Hematopoietic multipotent progenitor cell treated with erythropoietin and hydrocortisone succinate and interleukin-3 and kit ligand, for 4 days (in vitro differentiated cells): Measurements from ENCODE around the gene THG1L.

Experiments
- DNase-seq: peaks from one replicate; pipeline ENCODE4 v3.0.0-alpha.2; 2015

THG1L gene

DNA sequence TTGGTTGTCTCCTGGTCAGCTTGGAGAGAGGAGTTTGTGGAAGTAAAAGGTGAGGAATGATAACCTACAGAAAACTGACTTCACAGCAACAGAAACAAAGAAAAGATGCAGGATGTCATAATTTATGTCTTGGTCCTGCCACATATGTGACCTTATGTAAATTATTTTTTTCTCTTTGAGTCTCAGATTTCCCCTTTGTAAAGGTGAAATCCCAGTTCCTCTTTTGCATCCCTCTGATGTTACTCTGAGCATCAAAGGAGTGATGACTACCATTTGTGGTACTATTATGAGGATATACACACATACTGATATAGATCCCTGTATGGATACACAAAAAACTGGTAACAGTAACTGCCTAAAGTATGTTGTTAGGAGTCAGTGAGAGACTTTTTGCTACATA lies 1.4 kb upstream of the THG1L start:
- no peak for DNase-seq

DNA sequence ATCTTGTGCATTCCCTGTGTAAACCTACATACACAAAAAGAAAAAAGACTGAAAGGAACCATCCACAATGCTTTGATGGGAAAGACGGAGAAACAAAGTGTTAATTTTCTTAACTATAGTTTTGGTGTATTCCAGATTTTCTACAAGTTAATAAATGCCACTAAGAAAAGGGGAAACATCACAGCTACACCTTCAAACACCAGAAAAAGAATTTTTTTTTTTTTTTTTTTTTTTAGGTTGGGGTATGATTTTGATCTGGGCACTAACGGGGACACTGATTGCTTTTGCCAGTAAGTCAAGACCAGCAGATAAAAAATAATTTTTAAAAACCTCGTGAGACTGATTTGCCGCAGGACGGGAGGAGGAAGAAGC lies 334 bp upstream of the THG1L start:
- no peak for DNase-seq

DNA sequence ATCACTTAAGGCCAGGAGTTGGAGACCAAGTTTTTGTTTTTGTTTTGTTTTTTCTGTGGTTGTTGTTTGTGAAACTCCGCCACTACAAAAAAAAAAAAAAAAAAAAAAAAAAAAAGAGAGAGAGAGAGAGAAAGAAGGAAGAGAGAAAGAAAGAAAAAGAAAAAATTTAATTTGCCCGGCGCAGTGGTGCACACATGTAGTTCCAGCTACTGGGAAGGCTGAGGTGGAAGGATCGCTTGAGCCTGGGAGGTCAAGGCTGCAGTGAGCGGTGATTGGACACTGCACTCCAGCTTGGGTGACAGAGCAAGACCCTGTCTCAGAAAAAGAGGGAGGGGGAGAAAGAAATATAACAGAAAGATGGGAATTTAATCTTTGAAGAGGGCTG lies 902 bp downstream of the THG1L start:
- DNase-seq: no peak

DNA sequence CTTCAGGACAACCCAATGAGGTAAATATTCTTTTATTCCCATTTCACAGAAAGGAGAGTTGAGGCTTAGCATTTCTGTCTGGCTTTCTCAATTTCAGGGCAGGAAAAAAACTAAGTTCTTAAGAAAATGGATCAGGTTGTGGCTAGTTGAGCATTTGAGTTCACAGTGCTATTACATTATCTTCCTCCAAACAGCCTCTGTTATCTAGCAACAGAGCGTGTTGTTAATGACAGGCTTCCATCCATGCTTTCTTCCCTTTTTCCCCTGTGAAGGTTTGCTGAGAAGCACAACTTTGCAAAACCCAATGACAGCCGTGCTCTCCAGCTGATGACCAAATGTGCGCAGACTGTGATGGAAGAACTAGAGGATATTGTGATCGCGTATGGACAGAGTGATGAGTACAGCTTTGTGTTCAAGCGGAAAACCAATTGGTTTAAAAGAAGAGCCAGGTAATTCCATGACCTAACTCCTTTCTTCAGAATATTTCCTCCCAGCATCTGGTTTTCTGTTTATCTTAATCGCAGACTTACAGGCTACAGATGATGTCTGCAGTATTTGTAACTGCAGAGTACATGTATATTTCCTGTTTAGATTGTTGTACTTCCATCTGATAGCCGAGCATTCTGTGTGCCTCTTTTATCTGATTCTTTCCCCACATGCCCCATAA lies 1.5 kb downstream of the THG1L start:
- DNase-seq: peak; percentile 79

DNA sequence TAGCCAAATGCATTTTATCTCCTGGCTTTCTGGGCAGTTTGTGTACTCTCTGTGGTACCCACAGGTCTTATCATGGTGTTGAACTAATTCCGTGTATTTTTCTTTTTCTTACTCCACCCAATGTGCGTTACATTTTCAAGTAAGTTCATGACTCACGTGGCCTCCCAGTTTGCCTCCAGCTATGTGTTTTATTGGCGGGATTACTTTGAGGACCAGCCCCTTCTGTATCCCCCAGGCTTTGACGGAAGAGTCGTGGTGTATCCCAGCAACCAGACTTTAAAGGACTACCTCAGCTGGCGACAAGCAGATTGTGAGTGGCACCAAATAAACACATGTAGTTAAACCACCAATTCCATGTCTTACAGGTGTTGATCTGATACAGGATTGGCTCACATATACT lies 3.2 kb downstream of the THG1L start:
- peak; percentile 45 for DNase-seq

DNA sequence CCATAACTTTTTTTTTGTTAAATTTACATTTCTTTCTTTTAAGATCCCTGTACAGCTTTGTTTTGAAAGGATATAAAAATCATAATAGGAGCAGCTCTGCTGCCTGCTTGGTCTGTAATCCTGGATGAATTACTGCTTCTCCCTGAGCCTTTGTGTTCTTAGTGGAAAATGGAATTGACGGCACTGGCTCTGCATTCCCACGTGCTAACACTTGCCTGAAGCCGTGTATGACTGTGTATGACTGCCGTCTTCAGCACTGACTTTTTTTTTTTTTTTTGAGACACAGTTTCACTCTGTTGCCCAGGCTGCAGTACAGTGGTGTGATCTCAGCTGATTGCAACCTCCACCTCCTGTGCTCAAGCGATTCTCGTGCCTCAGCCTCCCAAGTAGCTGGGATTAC lies 4.8 kb downstream of the THG1L start:
- no peak for DNase-seq

DNA sequence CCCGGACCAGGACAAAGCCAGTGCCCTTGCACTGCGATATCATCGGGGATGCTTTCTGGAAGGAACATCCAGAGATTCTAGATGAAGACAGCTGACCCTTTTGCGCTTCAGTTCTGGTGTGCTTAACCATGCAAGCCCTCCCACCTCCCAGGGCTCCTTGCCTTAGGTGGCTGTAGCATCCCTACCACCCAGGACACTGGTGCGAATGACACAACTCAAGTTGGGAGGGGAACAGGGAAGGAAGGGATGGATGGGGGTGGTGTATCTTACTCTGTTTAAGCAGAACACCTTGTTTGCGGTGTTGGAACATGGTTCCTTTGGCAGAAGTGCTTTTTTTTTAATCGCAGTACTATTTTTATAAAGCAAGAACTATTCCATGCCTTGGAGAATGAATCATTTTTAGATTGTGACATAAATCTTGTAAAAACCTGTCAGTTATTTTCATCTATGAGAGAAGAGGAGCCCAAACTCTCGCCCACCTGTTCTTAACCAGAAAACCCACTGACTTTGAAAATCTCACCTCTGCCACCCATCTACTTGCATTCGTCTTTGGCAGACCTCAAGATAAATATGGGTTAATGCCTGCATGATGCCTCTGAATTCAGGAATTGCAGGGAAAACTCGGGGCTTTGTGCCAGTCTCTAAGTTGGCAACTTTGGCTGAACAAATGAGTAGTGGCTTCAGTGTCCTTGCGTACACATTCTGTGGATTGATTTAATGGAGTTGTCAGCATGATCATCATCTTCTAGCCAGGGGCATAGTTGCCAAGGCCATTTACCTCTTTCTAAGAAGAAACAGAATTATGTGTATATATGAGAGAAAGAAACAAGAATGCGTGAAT lies 8.4 kb downstream of the THG1L start:
- DNase-seq: no peak

DNA sequence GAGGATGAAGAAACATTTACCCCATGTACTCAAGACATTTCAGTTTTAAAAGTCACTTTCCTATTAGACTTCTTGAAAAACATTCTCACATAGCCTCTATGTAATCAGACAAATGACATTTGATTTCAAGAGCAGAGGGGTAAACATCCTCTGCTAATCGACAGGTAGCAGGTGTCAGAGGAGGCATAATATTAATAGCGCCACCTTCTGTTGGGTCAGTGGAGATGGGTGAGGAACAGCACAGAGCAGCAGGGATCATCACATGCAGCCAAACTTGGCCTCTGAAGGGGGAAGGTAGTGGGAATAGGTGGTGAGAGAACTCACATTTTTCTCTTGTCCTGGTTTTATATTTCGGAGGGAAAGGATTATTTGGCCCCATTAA lies 9.0 kb downstream of the THG1L start:
- DNase-seq: peak; percentile 51

DNA sequence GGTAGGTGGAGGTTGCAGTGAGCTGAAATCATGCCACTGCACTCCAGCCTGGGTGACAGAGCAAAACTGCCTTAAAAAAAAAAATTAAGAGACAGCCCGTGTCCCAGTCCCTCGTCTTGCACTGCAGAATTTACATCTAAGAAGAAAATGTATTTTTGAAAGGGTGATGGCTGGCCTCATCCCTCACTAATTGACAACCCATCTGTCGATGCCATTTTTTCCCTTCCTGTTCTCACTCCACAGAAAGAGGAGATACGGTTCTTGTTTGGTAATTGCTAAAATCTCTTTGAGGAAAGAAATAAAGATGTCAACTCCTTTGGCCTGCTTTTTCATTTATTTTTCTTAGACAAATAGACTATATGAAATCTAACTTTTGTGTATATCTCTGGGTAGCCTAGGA lies 9.9 kb downstream of the THG1L start:
- DNase-seq: no peak

DNA sequence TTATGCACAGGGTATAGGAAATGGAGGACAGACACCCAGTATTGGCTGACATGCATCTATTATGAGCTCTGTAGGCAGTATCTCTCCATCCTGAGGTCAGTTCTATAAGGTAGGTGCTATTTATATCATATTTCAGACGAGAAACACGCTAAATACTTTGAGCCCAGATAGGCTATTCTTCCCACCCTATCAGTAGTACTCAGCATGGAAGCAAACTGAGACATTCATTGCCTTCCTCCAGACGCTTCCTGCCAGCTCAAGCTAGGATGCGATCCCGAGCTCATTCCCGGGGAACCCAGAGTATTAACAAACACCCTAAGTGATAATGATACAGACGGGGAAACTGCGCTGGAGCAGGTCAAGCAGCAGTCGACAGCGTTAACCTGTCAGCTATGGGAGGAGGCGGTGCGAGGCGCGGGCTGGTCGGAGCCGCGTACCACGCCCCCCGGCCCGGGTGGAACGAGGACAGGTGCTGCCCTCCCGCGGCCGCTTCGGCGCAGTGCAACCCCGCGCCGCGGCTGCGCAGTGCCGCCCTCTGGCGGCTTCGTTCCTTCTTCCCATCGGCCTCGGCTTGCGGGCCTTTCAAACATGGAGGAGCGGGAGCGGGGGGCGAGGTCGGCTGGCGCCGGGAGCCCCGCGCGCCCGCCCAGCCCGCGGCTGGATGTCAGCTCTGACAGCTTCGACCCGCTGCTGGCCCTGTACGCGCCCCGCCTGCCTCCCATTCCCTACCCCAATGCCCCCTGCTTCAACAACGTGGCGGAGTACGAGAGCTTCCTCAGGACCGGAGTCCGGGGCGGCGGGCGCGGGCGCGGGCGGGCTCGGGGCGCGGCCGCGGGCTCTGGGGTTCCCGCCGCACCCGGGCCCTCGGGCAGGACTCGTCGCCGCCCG lies 12.2 kb downstream of the THG1L start, which contains the start of gene LSM11:
Gene LSM11 (plus strand): TSS at position 550 of the 888 bp plus-strand sequence. CDS start 39 bp downstream, at position 589.
- peak; percentile 93 for DNase-seq

DNA sequence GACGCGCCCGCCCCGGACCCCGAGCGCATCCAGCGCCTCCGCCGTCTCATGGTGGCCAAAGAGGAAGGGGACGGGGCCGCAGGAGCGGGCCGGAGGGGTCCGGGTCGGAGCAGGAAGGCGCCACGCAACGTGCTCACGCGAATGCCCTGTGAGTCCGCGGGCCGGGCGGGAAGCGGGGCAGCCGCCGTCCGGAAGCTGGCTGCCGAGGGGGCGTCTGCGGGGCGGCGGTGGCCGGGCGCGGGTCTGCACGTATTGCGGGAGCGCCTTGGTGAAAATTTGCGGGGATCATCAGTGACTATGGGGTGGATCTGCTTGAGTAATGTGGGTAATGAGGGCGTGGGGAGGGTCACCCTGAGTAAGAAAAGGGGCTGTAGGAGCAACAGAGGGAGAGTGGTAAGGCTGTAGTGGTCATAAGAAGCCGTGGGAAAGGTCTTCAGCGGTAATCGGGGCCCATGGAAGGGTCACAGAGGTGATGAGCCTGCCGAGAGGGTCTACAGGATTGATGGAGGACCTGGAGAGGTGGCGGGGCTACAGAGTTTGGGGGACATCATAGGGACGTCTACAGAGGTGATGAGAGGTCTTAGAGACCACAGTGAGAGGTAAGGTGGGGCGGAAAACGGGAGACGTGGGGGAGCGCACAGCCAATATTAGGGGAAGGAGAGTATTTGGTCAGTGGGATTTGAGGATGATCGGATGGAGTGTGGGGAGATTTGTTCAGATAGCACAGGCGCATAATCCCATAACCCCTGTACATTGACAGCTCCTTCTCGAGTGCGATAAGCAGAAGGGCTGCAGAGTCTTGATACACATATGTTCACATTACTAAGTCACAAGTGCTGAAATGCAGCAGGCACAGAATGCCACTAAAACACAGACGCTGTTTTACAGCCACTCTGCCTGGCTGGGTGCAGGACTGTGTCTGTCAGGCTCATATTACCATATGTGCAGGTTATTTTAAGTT lies 13.1 kb downstream of the THG1L start:
- DNase-seq: peak; percentile 82

DNA sequence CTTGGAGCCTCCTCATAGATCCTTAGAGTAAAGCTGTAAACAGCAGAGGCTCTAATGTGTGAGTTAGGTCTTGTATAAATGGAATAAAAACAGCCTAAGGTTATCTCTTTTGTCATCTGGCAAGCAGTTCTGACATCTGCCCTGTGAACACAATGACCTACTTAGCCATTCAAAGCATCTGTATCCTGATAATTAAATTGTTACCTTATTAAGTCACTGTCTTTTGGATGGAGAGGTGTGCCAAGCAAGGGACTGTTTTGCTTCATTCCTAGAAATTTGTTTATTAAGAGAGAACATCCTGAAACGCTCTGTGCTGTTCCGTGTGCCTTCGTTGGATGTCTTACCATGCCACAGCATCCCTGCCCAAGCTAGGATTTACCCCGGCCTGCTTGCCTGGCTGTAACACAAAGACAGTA lies 13.8 kb downstream of the THG1L start:
- DNase-seq: no peak

DNA sequence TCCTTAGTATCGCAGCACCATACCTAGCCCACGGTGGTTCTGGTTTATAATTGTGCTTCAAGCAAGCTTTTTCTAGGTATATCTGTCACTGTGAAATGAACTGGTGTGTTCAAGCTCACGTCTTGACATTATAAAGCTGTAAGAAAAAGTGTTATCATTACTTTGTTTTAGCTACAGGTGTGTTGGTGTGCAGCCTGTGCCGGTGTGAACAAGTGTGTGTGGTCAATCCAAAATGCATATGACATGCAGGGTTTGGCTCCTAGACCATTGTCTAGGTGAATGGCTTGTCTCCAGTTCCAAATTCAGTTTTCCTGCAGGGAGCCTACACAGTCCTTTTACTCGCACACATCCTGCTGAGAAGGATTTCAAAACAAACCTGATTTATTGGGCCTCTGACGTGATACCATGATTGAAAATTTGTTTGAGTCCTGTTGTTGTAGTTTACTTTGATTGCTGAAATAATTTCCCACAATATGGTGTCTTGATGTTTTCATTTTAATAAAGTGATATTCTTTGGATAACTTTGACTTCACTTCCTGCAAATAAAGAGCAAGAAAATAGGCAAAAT lies 16.0 kb downstream of the THG1L start:
- no peak for DNase-seq

DNA sequence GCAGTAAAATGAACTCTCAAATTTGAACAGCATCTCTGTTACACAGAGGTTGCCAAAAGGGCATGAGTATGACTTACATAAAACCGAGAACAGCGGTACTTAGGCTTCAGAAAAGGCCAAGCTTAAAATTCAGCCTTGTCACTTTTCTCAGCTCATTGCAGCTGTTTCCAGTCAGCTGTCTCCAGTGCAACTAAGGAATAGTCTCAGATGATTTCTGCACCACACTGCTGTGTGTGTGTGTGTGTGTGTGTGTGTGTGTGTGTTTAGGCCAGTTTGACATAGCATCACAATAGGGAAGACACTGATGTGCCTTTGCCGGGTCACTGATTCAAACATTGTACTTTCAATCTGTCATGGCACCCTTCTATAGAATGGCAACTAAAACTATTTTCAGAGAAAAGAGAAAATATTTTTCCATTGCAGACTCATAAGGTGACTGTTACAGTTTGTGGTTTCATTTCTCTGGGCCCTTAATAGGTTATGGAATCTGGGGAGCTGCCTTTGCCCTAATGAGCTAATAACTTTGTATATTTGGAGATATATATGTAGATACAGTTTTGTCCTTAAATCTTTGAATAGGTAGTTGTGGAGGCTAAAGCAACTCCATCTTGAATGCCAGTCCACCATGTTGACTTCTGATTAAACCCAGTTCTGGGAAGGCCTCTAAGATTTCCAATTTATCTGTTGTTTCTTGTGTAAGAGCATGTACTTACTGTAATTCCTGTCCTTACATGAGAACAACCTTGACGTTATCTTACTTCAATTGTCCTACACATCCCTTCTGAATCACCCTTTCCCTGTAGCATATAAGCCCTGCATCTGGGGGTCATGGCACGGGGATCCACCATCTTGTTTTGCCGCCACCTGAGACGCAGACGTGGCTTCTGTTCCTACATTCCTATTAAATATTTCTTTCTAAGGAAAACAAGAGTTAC lies 16.8 kb downstream of the THG1L start:
- no peak for DNase-seq

DNA sequence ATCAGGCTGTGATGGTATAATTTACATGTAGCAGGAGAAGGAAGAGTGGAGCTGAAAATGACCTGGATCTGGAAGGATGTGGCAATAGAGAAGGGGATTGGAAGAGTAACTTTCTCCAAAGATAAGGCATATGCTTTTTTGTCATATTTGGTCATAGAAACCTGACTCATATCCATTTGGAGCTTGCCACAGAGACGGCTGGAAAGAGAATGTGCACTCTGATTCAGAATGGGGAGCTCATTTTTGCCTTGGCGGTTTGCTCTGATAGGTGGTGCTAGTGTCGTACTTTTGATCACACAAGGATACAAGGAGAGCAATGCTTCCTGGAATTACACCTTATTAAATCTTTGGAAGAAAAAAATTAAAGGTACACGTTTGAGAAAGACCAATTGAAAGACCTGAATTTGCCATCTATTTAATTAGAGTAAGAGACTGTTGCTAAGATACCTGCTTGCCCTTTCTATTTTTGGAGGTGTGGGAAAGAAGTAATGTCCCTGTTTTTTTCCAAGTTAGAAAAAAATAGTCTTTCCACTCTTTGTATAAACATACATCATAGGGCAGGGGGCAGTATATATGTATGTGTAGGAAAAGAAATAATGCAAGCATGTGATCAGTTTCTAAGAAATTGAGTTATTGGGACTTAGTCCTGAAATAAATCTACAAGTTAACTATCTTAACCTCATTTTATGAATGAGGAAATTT lies 17.7 kb downstream of the THG1L start:
- no peak for DNase-seq

DNA sequence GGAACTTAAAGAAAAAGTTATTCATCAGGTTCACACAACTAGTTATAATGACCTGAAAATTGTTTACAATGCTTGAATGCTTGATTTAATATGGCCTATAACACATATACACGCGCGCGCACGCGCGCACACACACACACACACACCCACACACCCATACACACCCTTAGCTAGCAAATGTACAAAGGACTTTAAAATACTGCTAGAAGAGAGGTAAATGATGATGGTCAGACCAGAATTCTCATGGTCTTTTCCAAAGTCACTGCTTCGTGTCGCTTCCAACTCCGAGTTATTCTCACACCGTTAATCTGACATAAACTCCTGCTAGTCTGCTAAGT lies 18.2 kb downstream of the THG1L start:
- no peak for DNase-seq

DNA sequence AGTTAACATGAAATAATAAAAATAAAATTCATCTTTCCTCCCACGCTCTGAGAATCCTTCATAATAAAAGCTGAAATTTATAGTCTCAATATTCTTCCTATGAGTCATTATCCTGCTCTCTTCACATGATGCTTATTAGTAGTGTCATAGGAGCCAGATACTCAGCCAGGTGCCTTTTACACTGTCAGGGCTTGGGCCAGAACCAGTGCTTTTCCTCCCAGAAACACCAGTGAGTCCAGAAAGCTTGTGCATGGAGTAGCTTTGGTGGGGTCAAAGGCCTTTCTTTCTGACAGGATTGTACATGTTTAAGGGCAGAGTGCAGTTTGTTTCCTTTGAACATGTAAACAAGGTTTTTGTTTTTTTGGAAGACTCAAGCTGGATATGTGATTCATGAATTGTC lies 19.1 kb downstream of the THG1L start:
- no peak for DNase-seq

DNA sequence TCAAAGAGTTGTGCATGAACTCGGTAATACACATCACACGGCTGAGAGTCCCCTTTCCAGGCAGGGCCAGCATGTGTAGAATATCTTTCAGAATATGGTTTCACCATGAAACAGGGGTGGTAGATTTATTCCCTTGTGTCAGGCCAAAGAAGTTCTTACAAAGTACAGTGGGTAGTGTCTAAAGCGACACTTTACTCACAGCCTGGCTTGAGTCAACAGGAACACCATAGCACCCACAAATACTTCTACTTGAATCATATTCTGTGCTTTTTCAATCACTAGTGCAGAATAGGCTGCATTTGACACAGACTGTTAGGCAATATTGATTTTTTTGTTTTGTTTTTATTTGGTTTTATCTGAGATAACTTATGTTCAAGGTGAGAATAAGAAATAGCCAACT lies 24.9 kb downstream of the THG1L start:
- DNase-seq: no peak

DNA sequence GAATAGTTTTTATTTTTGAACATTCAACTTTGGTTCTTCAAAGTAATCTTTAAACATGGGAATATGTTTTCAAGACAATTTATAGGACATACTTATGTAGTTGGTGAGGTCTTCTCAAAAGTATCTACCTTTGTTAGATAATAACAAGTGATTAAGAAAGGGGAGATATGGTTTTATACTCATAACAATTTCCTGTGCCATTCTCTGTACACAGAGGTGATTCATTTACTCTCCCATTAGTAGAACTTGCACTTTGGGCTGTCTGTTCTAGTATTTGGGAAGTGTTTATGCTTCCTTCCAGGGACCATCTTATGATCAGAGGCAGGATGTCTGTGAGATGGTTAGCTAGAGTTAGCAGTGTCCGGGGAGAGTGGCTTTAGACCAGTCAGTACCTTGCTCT lies 27.5 kb downstream of the THG1L start:
- DNase-seq: no peak
